Stimulated activated CD4-positive, alpha-beta T cell treated with anti-CD3 and anti-CD28 coated beads, Interleukin-1b, Interleukin-23, amount 100 ng/mL, for 48 hours (primary cell): ENCODE measurements around the gene KCNIP1.
"Not testable (repeated sequence)": the region's sequence is repeated elsewhere in the genome, so short reads cannot be mapped to it uniquely, and the experiment has no call there.

ENCODE experiments used
- DNase-seq: peaks from one replicate; pipeline ENCODE4 v3.0.0-alpha.2; 2020

KCNIP1 gene

DNA sequence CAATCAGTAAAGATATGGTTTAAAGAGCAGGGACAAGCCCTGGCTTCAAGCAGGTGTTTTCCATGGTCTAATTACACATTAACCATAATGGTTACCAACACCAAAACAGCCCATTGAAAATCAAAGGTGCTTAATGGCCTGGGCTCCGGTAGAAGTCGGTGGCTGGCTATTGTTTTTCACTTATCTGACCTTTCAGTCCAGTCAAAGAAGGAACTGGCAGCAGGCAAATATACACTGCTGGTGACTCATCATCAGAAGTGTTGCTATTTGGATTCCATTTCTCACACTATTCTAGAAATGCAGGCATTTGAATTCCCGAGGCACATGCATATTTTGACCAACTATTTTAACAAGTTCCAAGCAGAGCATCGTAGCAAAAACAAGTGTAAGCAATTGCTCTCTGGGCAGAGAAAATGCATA lies 253.4 kb downstream of the KCNIP1 start:
- DNase-seq: no peak

DNA sequence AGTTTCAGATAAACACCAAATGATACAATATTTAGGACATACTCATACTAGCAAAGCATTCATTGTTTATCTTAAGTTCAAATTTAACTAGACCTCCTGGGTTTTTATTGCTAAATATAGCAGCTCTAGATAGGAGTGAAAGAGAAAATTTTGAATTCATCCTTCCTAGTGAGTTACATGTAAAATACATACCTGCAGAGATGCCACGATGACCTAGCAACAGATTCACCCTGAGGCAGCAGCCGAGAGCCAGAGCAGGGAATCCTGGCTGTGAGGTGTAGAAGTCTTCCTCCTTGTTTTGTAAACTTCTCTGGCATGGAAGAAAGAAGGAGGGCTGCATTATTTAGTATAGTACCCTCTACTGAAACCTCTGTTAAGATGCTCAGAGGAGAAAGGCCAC lies 253.8 kb downstream of the KCNIP1 start:
- DNase-seq: no peak

DNA sequence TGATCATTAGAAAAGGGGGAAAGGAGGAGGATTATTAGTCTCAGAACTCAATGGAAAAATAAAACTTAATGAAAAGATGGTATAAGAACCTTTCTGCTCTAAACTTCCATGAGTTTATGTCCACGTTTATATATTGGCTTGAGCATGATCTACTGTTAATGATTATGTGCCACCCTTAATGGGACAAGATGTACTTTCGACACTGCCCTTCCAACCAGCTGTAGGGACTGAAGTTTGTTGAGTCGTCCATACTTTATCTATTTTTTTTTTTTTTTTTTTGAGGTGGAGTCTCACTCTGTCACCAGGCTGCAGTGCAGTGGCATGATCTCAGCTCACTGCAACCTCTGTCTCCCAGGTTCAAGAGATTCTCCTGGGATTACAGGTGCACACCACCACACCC lies 254.7 kb downstream of the KCNIP1 start:
- no peak for DNase-seq

DNA sequence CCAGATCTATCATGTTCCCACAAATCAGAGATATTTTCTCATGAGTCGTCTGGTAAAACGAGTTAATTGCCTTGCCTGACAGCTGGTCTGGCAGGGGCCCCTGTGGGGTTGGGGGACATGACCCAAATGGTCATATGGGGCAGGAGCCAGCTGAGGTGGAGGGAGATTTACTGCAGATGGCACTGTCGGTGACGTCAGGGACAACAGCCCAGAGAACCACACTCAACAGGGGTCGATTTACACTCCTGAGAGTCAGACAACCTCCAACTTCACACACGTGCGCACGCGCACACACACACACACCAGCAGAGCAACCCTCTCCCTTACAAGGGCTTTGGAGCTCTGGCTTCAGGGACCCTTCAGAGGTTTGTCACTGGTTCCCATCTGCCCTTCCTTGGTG lies 256.3 kb downstream of the KCNIP1 start:
- DNase-seq: no peak

DNA sequence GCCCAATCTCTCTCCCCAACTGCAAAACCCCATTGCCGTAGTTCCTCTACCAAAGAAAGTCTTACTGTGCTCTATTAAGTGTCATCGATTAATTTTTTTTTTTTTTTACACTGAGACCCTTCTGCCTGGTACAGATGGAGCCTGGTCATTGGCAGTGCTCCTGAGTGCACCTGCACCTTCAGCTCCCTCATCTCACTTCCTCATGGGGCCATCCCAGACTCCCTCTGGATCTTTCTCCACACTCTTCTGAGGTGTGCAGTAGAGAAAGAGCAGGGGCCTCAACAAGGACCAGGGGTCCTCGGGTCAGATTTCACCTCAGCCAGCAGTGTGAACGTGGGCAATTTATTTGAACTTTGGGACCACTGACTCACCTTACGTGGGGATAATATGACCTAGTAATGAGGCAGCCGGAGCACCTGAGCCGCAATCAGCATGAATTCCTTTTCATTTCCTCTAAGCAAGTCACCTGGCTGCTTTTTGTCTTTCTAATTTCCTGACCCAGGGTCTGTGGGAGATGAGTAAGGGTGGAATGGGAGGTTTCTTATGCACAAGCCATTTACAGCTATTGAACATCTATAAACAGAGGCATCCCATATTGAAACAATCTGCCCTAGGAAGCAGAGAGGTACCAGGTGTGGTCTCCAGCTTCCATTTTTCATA lies 257.4 kb downstream of the KCNIP1 start:
- DNase-seq: no peak

DNA sequence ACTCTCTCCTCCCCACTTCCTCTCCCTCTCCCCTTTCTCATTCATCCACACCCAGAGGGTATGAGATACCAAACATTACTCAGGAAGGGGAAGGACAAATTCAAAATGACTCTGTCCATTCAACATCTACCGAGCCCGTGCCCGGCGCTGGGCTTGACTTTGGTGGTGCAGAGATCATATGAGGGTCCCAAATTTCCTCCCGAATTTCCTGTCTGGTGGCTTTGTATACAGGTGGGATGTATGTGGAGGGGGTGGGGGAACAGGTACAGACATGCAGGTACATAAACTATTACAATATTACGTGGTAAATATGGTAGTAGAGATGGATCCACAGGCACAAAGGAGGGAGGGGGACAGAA lies 257.9 kb downstream of the KCNIP1 start:
- no peak for DNase-seq

DNA sequence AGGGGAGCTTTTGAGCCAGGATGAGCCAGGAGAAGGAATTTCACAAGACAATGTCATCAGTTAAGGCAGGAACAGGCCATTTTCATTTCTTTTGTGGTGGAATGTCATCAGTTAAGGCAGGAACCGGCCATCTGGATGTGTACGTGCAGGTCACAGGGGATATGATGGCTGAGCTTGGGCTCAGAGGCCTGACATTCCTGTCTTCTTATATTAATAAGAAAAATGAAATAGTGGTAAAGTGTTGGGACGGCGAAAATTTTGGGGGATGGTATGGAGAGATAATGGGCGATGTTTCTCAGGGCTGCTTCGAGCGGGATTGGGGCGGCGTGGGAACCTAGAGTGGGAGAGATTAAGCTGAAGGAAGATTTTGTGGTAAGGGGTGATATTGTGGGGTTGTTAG lies 258.5 kb downstream of the KCNIP1 start:
- DNase-seq: not testable (repeated sequence)

DNA sequence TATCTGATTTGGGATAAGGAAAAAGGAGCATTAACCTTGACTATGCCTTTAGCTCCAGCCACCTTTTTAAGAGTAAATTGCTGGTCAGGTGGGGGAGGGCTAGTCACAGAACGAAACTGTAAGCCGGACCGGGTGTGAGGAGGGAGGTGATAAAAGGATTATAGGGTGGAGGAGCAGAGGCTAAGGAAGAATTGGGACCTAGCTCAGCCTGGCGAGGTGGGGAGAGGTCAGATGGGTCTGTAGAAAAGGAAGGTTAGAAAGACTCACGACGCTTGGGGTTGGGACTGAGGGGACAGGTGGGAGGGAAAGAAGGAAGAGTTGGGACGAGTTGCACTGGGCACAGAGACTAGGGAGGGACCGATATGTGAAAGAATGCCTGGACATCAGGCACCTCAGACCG lies 262.0 kb downstream of the KCNIP1 start:
- not testable (repeated sequence) for DNase-seq

DNA sequence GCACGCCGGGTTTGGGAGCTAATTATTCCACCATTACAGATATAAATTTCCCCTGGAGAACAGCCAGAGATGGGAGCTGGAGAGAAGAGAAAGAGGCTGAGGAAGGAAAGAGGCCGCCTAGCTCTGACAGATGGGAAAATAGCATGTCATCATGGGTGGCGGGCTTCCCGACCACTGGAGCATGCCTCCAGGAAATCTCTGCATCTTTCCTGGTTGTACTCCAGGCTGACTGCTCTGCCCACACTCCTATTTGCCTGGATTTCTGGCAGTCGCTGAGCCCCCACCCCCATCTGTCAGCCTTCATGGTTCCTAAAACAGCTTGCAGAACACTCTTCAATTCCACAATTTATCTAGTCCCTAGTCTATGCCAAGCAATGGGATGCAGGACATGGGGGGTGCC lies 265.4 kb downstream of the KCNIP1 start:
- DNase-seq: no peak

DNA sequence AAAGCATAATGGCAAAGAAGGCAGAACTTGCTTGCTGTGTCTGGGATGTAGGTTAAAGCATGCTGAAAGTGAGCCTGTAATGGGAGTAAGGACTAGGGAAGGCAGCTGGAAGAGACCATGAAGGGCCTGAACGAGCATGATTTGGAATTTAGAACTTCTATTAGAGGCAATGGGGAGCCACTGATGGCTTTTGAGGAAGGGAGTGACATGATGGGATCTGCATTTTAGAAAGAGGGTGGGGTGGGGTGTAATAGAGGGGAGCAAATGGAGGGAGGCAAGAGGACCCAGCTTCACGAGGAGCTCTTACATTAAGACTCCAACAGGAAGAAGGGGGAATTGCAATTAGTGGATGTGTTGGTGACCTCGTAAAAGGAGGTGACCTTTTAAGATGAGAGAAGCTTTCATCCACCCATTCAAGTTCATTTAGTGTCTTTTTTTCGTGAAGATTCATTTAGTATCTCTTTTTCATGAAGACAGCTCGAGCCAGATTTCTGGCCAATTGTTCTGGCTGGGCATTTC lies 266.1 kb downstream of the KCNIP1 start:
- DNase-seq: no peak

DNA sequence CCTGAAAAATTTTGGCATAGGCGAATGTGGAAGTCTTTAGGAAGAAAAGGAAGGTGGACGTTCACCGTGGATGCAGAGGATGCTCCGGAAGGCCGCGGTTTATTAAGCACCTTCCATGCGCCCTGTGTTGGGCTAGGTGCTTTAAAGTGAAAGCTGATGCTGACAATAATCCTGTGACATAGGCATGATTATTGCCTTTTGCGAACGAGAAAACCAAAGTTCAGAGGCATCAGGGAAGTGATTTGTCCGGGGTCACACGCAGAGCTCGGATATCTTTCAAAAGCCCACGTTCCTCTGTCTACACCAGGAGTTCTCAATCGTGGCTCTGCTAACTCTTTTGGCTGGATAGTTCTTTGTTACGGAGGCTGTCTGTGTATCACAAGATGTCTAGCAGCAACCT lies 267.7 kb downstream of the KCNIP1 start:
- no peak for DNase-seq

DNA sequence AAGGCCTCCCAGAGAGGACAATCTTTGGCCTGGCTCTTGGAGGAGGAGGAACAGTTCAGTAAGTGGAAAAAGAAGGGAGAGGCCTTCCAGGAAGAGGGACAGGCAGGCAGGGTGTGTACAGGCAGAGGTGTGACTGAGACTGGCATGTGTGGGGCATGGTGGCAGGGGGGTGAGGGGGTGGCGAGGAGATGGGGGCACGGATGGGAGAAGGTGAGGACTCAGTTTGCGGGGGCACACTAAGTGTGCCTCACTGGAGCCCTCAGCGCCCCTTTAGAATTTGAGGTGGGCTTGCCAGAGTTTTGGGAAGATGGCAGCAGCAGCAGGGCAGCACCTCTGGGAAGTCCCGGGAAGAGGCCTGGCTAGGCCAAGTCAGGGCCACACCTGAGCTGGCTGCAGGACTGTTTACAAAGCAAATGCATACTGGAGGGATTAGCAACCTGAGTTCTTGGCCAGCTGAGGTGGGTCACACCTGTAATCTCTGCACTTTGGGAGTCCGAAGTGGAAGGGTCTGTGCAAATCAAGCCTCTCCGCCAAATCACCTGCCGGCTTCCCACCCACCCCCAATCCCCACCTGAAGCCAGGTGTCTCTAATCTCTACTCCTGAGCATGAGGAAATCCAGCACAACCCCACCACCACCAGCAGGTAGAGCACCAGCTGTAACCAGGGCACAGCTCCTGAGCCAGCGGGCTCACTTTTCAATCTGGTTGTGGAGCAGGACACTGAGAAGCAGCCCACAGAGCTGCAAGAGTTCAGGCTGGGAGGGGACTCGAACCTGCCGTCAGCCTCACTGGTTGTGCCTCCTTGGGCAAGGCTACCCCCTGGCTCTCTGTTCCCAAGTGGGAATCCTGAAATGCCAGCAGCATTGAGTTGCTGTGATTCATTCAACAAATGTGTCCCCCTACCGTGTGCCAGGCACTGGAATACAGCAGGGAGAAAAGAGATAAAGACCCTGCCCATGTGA lies 269.5 kb downstream of the KCNIP1 start:
- DNase-seq: no peak

DNA sequence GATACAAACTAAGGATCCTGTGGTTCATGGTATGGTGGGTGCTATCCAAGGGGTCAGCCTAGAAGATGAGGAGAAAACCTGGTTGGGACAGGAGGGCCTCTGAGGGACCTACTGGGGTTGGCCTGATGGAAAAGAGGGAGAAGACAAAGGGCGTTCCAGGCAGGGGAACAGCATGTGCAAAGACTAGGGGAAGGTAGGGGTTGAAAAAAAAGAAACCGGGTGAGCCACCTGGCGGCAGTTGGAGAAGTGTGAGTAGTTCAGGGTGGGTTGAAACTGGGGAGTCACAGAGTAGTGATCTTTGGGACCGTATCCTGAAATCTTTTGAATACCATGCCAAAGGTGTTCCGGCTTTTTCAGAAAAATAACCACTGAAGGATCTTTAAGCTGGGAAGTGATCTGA lies 271.0 kb downstream of the KCNIP1 start:
- no peak for DNase-seq

DNA sequence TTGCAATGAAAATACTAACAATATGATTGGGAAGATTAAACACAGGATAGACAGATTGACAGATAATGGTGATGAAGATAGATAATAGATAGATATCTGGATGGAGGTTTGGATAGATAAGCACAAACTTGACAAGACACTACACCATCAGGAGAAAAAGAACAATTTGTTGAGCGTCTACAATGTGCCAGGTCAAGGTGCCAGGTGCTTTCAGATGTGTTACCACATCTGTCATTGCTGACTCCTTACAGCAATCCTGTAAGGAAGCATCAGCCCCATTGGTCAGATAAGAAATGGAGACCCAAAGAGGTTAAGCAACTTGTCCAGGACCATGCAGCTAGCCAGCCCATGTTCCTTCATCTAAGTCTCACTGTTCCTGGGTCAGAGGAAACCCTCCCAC lies 278.1 kb downstream of the KCNIP1 start:
- DNase-seq: no peak

DNA sequence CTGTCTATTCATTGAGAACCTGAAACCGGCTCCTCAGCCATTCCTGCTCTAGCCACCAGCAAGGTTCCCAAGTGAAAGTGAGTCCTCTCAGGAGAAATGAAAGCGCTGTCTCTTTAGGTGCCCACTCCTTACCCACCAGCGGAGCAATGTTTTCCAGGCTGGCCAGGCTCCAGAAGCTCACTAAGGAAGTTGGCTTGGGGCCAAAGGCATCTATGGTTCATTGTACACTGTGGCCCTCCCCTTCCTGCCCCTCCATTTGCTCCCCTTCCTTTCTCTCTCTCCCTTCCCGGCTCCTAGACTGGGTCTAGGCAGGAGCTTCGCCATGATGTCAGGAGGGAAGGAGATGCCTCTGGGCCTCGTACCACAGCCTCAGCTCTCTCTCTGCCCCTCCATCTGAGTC lies 278.6 kb downstream of the KCNIP1 start:
- DNase-seq: no peak

DNA sequence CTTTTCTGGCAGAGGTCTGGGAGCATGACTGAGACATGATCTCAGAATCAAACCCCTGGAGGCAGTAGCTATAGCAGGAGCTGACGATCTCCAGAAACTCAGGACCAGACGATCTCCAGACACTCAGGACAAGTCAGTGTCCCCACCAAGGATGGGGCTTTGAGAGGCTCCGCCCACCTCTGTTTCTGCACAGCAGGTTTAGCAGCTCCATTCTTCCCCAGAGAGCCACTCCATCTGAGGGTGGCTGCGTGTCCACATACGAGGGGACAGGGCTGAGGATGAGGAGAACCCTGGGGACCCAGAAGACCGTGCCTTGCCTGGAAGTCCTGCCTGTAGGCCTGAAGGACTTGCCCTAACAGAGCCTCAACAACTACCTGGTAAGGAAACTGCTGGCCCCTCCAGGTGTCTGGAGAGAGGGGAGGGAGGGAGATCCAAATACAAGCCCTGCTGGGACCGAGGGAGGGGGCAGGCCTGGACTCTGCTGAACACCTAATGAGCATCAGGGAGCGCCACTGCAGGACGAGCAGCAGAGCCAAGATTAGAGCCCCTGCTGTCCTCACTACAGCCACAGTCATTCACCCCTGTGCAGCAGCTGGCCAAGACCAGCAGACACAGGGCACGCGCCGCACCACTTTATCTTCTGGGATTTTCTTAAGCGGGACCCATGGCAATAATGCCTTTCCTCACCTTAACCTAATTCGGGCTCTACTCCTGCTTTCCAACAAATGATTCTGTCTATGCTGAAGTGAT lies 279.9 kb downstream of the KCNIP1 start, which contains the start of gene GABRP:
Gene GABRP (plus strand): TSS at position 228 of the 750 bp plus-strand sequence. CDS start 4,891 bp downstream, outside the sequence.
- no peak for DNase-seq

DNA sequence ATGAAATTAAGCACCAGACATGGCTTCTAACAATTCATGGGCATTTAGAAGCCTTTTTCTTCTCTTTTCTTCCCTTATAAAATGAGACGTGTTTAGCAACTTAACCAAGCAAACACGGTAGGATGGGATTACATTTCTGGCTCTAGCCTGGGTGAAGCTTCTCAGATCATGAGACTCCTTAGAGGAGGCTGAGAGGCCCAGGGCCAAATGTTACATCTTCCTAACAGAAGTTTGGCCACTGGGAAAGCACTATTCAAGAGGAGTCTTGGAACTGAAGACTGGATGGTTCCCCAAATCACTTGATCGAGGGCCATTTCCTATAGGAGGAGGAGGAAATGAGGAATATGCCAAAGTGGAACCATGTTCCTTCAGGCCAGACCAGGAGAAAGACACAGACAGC lies 281.6 kb downstream of the KCNIP1 start:
- no peak for DNase-seq
